HTR-8/SVneo (cell line): ENCODE data around the gene TAF1C.
"Not testable (repeated sequence)": the region's sequence is repeated elsewhere in the genome, so short reads cannot be mapped to it uniquely, and the experiment has no call there.

Experiments used
- DNase-seq: peaks from one replicate; pipeline ENCODE4 v3.0.0; 2011; ENCODE audit warnings: low spot score, mixed read lengths; ENCODE audit not compliant: insufficient read length
- FAIRE-seq: peaks from 2 replicates; lab custom pipeline; 2011; peaks lifted over from hg19 to GRCh38; lab: Jason Lieb, UNC

Gene TAF1C

GRCh38 chr16:84212154-84212553, 25.3 kb upstream of the TAF1C start:
- DNase-seq (no peak), FAIRE-seq (no peak)

GRCh38 chr16:84209989-84210388, 23.1 kb upstream of the TAF1C start:
- FAIRE-seq (no peak), DNase-seq (no peak)

- FAIRE-seq: no peak
Measured at GRCh38 chr16:84207879-84208278, 21.0 kb upstream of the TAF1C start.

GRCh38 chr16:84207251-84207650, 20.4 kb upstream of the TAF1C start:
- DNase-seq (no peak), FAIRE-seq (no peak)

More at GRCh38 chr16:84207879-84208278, 21.0 kb upstream of the TAF1C start:
- DNase-seq: no peak

GRCh38 chr16:84205976-84206691, 19.3 kb upstream of the TAF1C start:
- DNase-seq (no peak), FAIRE-seq (no peak)

GRCh38 chr16:84205123-84205522, 18.3 kb upstream of the TAF1C start:
- FAIRE-seq, DNase-seq: not testable (repeated sequence)

- not testable (repeated sequence) for DNase-seq, FAIRE-seq
Measured at GRCh38 chr16:84204551-84204950, 17.7 kb upstream of the TAF1C start.

GRCh38 chr16:84199861-84200260, 13.0 kb upstream of the TAF1C start:
- FAIRE-seq (no peak), DNase-seq (no peak)

- FAIRE-seq (no peak), DNase-seq (no peak)
Measured at GRCh38 chr16:84199097-84199496, 12.2 kb upstream of the TAF1C start.

- no peak for DNase-seq
- FAIRE-seq: no peak
Measured at GRCh38 chr16:84198401-84198800, 11.5 kb upstream of the TAF1C start.

GRCh38 chr16:84197466-84198128, 10.7 kb upstream of the TAF1C start:
- FAIRE-seq (peak; percentile 77), DNase-seq (no peak)

GRCh38 chr16:84196727-84197394, 10.0 kb upstream of the TAF1C start:
- no peak for FAIRE-seq
- DNase-seq: no peak

- DNase-seq (no peak), FAIRE-seq (no peak)
Measured at GRCh38 chr16:84196101-84196500, 9.2 kb upstream of the TAF1C start.

- DNase-seq: no peak
- no peak for FAIRE-seq
Measured at GRCh38 chr16:84195201-84196093, 8.6 kb upstream of the TAF1C start.

- FAIRE-seq: no peak
- no peak for DNase-seq
Measured at GRCh38 chr16:84194470-84195200, 7.8 kb upstream of the TAF1C start.

- FAIRE-seq (no peak), DNase-seq (no peak)
Measured at GRCh38 chr16:84194018-84194417, 7.2 kb upstream of the TAF1C start.

- no peak for DNase-seq
- FAIRE-seq: no peak
Measured at GRCh38 chr16:84193480-84193879, 6.6 kb upstream of the TAF1C start.

- FAIRE-seq: no peak
- no peak for DNase-seq
Measured at GRCh38 chr16:84191466-84191865, 4.6 kb upstream of the TAF1C start.

GRCh38 chr16:84190731-84191388, 4.0 kb upstream of the TAF1C start, which contains the start of gene ADAD2:
TSS of gene ADAD2 (plus strand) at chr16:84191157. CDS start at chr16:84191231, 74 bp downstream.
- no peak for DNase-seq
- no peak for FAIRE-seq
